Brain microvascular endothelial cell (primary cell): Measurements from ENCODE around the gene NEK7.

ENCODE experiments used
- DNase-seq: peaks from one replicate; pipeline ENCODE4 v3.0.0-alpha.2; 2020
- H3K27ac ChIP-seq: fragments of 250-450 bp; sonication (Bioruptor Pico); 2 replicates; pipeline ENCODE4 v1.5.1; 2020; ENCODE audit warnings: mild to moderate bottlenecking, moderate library complexity
- H3K27me3 ChIP-seq: fragments of 250-450 bp; sonication (Bioruptor Pico); replicated peaks from 2 replicates; pipeline ENCODE4 v1.5.1; 2020; ENCODE audit warnings: mild to moderate bottlenecking
- H3K36me3 ChIP-seq: fragments of 250-450 bp; sonication (Bioruptor Pico); replicated peaks from 2 replicates; pipeline ENCODE4 v1.5.1; 2020; ENCODE audit warnings: mild to moderate bottlenecking
- H3K4me3 ChIP-seq: 2 replicates; pipeline ENCODE4 v1.5.1; 2011; ENCODE audit warnings: low read depth, mild to moderate bottlenecking, control low read depth, low read length, moderate library complexity
- in situ Hi-C: cut with HindIII; loops from 2 replicates; pipeline ENCODE4 v1.10.0; 2017; ENCODE audit warnings: low sequenced_read_pairs, low pct_ligation_motif_present
- TF ChIP-seq, protein P1 (sequence below): IDR thresholded peaks from 2 replicates; pipeline ENCODE4 v1.5.1; 2011; ENCODE audit warnings: low read depth, mild to moderate bottlenecking, moderate library complexity, low read length, control low read depth, inconsistent platforms; ENCODE audit errors: missing control alignments

The NEK7 gene

DNA sequence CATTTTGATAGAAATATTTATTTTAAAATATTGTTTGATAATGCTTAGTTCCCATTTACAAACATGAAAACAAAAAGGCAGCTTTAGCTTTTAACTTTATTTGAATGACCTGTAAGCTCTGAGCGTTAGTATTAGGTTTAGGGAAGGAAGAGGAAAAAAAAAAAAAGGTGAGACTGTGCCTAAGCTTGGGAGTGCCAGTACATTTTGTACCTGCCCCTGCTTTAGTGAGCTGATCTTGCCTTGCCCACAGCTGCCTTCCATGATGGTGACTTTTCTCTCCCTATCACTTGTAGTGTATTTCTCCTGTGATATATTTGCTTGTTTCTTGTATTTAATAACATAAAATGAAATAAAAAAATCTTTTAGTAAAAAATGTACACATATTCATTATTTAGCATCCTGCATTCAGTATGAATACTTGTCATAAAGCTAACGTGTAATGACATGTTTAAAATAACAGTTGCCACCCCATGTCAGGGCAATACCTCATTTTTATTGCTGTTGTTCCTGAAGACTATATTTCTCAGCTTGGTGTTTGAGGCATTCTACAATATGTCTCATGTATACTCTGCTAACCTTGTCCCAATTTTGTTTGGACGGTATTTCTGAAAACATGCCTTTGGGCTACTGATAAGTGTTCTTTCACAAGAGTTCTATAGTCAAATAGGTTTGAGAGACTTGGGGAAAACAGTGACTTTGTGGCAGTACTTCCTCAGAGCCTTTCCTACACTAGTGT, 76.3 kb downstream of the NEK7 start:
- no peak overlapping the region for H3K27ac ChIP-seq
- TF ChIP-seq, protein P1, sequence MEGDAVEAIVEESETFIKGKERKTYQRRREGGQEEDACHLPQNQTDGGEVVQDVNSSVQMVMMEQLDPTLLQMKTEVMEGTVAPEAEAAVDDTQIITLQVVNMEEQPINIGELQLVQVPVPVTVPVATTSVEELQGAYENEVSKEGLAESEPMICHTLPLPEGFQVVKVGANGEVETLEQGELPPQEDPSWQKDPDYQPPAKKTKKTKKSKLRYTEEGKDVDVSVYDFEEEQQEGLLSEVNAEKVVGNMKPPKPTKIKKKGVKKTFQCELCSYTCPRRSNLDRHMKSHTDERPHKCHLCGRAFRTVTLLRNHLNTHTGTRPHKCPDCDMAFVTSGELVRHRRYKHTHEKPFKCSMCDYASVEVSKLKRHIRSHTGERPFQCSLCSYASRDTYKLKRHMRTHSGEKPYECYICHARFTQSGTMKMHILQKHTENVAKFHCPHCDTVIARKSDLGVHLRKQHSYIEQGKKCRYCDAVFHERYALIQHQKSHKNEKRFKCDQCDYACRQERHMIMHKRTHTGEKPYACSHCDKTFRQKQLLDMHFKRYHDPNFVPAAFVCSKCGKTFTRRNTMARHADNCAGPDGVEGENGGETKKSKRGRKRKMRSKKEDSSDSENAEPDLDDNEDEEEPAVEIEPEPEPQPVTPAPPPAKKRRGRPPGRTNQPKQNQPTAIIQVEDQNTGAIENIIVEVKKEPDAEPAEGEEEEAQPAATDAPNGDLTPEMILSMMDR: no peak
- in situ Hi-C loops: no loop called here

GRCh38 chr1:198234520-198235251, 77.9 kb downstream of the NEK7 start:
- H3K27me3 ChIP-seq: no peaks in the 10 kb centered on the region
- peaks cover 11% of the 10 kb centered on the region for H3K36me3 ChIP-seq
- TF ChIP-seq, protein P1: no peak
- peak overlapping the region; percentile 44 for H3K4me3 ChIP-seq
- peak overlapping the region; percentile 63 for H3K27ac ChIP-seq
- DNase-seq: peak; percentile 35
- in situ Hi-C loops: no loop called here

More for the DNA sequence above, 76.3 kb downstream of the NEK7 start:
- H3K36me3 ChIP-seq: peaks cover 11% of the 10 kb centered on the region
- no peak overlapping the region for H3K4me3 ChIP-seq
- DNase-seq: no peak
- H3K27me3 ChIP-seq: no peaks in the 10 kb centered on the region

- no peak for DNase-seq
- Histone ChIP-seq H3K27me3 (no peaks in the 10 kb centered on the region), H3K4me3 (no peak overlapping the region), H3K36me3 (peaks cover 11% of the 10 kb centered on the region), H3K27ac (no peak overlapping the region)
- in situ Hi-C loops: no loop called here
- TF ChIP-seq, protein P1: no peak
Observed at GRCh38 chr1:198238121-198238520, 81.3 kb downstream of the NEK7 start.

- DNase-seq: no peak
- in situ Hi-C loops: no loop called here
- no peak overlapping the region for H3K27ac ChIP-seq
- H3K4me3 ChIP-seq: no peak overlapping the region
- peaks cover 14% of the 10 kb centered on the region for H3K36me3 ChIP-seq
- no peaks in the 10 kb centered on the region for H3K27me3 ChIP-seq
- TF ChIP-seq, protein P1: no peak
Observed at GRCh38 chr1:198241553-198241952, 84.8 kb downstream of the NEK7 start.

DNA sequence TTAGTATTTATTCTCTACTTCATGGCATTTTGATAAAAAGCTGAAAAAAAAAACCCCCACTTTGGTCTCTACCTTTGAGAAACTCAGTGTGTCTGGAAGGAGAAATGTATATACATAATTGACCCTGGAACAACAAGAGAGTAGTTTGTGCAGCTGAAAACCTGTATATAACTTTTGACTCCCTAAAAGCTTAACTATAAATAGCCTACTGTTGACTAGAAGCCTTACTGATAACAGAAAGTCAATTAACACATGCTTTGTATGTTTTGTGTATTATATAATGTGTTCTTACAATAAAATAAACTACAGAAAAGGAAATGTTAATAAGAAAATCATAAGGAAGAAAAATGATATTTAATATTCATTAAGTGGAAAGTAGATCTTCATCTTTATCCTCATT, 88.0 kb downstream of the NEK7 start:
- H3K27ac ChIP-seq: no peak overlapping the region
- no peak overlapping the region for H3K4me3 ChIP-seq
- in situ Hi-C loops: no loop called here
- peaks cover 8% of the 10 kb centered on the region for H3K36me3 ChIP-seq
- DNase-seq: no peak
- TF ChIP-seq, protein P1: no peak
- no peaks in the 10 kb centered on the region for H3K27me3 ChIP-seq
